Liver (tissue), 9 donors: ENCODE data around the gene TFF3. TPM values are rescaled to one million over a fixed set of nuclear protein-coding genes. Genes with fewer than 3 reads are reported as not detected.

Experiments
- DNase-seq: peaks from one replicate; pipeline ENCODE4 v3.0.0-alpha.2; 2017; ENCODE audit warnings: low spot score
- H3K27ac ChIP-seq, 2 donors: one replicate each; pipeline ENCODE4 v1.7.0; 2013; ENCODE audit warnings: inconsistent platforms in 2 of 2, low read length in 2 of 2, control low read depth in 1 of 2, low read depth in 1 of 2, mild to moderate bottlenecking in 1 of 2
- H3K27me3 ChIP-seq, 4 donors: one replicate each; pipeline versions ENCODE4 v1.6.1 to v1.7.0; 2013; ENCODE audit warnings: low read length in 3 of 4, inconsistent platforms in 1 of 4, mild to moderate bottlenecking in 1 of 4, moderate library complexity in 1 of 4; ENCODE audit not compliant: control insufficient read depth in 4 of 4, insufficient read depth in 4 of 4
- H3K36me3 ChIP-seq, 4 donors: one replicate each; pipeline versions ENCODE4 v1.6.1 to v1.7.0; 2013; ENCODE audit warnings: low read length in 3 of 4, mild to moderate bottlenecking in 3 of 4, low read depth in 1 of 4, moderate library complexity in 1 of 4; ENCODE audit not compliant: control insufficient read depth in 4 of 4, insufficient read depth in 3 of 4
- H3K4me1 ChIP-seq, 4 donors: one replicate each; pipeline versions ENCODE4 v1.6.1 to v1.7.0; 2013; ENCODE audit warnings: low read length in 3 of 4, mild to moderate bottlenecking in 3 of 4, moderate library complexity in 1 of 4; ENCODE audit not compliant: control insufficient read depth in 4 of 4, insufficient read depth in 4 of 4
- H3K4me3 ChIP-seq, 3 donors: one replicate each; pipeline versions ENCODE4 v1.6.1 to v1.7.0; 2013; ENCODE audit warnings: low read length in 3 of 3, control low read depth in 1 of 3, low read depth in 1 of 3, mild to moderate bottlenecking in 1 of 3
- H3K9ac ChIP-seq, 2 donors: one replicate each; pipeline ENCODE4 v1.7.0; 2013; ENCODE audit warnings: low read length in 2 of 2, mild to moderate bottlenecking in 2 of 2, moderate library complexity in 2 of 2, control low read depth in 1 of 2, low read depth in 1 of 2
- H3K9me3 ChIP-seq, 4 donors: one replicate each; pipeline versions ENCODE4 v1.6.1 to v1.7.0; 2013; ENCODE audit warnings: low read length in 3 of 4; ENCODE audit not compliant: control insufficient read depth in 4 of 4
- EGR1 ChIP-seq, 2 donors: IDR thresholded peaks; 2 replicates each; pipeline ENCODE4 v1.6.1; 2016 to 2018; ENCODE audit warnings: antibody characterized with exemption in 2 of 2, low read depth in 2 of 2
- FOXA1 ChIP-seq: IDR thresholded peaks from 2 replicates; pipeline ENCODE4 v1.6.1; 2016; ENCODE audit warnings: antibody characterized with exemption
- GABPA ChIP-seq, 2 donors: IDR thresholded peaks in 1 of 2; conservative IDR thresholded peaks in 1 of 2; 2 replicates each; pipeline ENCODE4 v1.6.1; 2016; ENCODE audit warnings: antibody characterized with exemption in 2 of 2, mild to moderate bottlenecking in 1 of 2, moderate library complexity in 1 of 2
- HNF4A ChIP-seq, 2 donors: conservative IDR thresholded peaks; 2 replicates each; pipeline ENCODE4 v1.6.1; 2016; ENCODE audit warnings: antibody characterized with exemption in 2 of 2, mild to moderate bottlenecking in 2 of 2
- HNF4G ChIP-seq: IDR thresholded peaks from 2 replicates; pipeline ENCODE4 v1.6.1; 2016; ENCODE audit warnings: antibody characterized with exemption
- JUND ChIP-seq, 2 donors: IDR thresholded peaks; 2 replicates each; pipeline ENCODE4 v1.6.1; 2016; ENCODE audit warnings: antibody characterized with exemption in 2 of 2
- NR2F2 ChIP-seq: IDR thresholded peaks from 2 replicates; pipeline ENCODE4 v1.6.1; 2016; ENCODE audit warnings: antibody characterized with exemption
- RAD21 ChIP-seq, 2 donors: IDR thresholded peaks; 2 replicates each; pipeline ENCODE4 v1.6.1; 2016; ENCODE audit warnings: antibody characterized with exemption in 2 of 2, mild to moderate bottlenecking in 2 of 2
- RXRA ChIP-seq, 2 donors: IDR thresholded peaks; 2 replicates each; pipeline ENCODE4 v1.6.1; 2017 to 2018; ENCODE audit warnings: antibody characterized with exemption in 2 of 2, mild to moderate bottlenecking in 1 of 2
- SP1 ChIP-seq: IDR thresholded peaks from 2 replicates; pipeline ENCODE4 v1.6.1; 2018; ENCODE audit warnings: antibody characterized with exemption, mild to moderate bottlenecking
- TAF1 ChIP-seq: conservative IDR thresholded peaks from 2 replicates; pipeline ENCODE4 v1.6.1; 2016; ENCODE audit warnings: antibody characterized with exemption, mild to moderate bottlenecking
- YY1 ChIP-seq: IDR thresholded peaks from 2 replicates; pipeline ENCODE4 v1.6.1; 2016; ENCODE audit warnings: antibody characterized with exemption, mild to moderate bottlenecking
- WGBS: extraction: QIAGEN DNeasy Blood & Tissue Kit; methylation state at CpG from one replicate; pipeline ENCODE4 v1.1.7; 2013; 5-methylcytosine and 5-hydroxymethylcytosine counted together
- polyA plus RNA-seq, 2 donors: library from polyadenylated mRNA; stranded (reverse) in 1 of 2; unstranded in 1 of 2; fragments of 200-250 nt in 1 of 2; fragments of >200 nt in 1 of 2; fragmentation: Nextera tagmentation in 1 of 2; extraction: Ambion mirVana in 1 of 2; gene quantifications; one replicate each; pipeline versions ENCODE4 v1.2.1 to v1.2.3, GENCODE V29; 2013 to 2015
- total RNA-seq, 2 donors: library from RNA; depleted of rRNA; stranded (reverse); fragments of >200 nt; gene quantifications; one replicate each; pipeline ENCODE4 v1.2.3, GENCODE V29; 2014
- TF ChIP-seq, protein P1 (sequence below): IDR thresholded peaks from 2 replicates; pipeline ENCODE4 v1.6.1; 2016; ENCODE audit warnings: antibody characterized with exemption
- TF ChIP-seq, protein P2 (sequence below): fragments of 150-350 bp; IDR thresholded peaks from 2 replicates; pipeline ENCODE4 v1.5.1; 2017; ENCODE audit warnings: improper control_type of control experiment, low read depth, low read length; ENCODE audit not compliant: missing input control
- TF ChIP-seq, protein P3 (sequence below): IDR thresholded peaks from 2 replicates; pipeline ENCODE4 v1.6.1; 2016; ENCODE audit warnings: antibody characterized with exemption
- TF ChIP-seq, protein P4 (sequence below): IDR thresholded peaks from 2 replicates; pipeline ENCODE4 v1.6.1; 2016; ENCODE audit warnings: antibody characterized with exemption
- TF ChIP-seq, protein P5 (sequence below): IDR thresholded peaks from 2 replicates; pipeline ENCODE4 v1.6.1; 2016; ENCODE audit warnings: antibody characterized with exemption, mild to moderate bottlenecking
- donor health status: healthy.
- donor health status: healthy.
- donor health status: healthy.
- donor health status: healthy.
- donor health status: healthy.

The TFF3 gene
- total and polyA plus RNA-seq, 4 donors: 0.09 to 4.1 (median 1.5) TPM

DNA sequence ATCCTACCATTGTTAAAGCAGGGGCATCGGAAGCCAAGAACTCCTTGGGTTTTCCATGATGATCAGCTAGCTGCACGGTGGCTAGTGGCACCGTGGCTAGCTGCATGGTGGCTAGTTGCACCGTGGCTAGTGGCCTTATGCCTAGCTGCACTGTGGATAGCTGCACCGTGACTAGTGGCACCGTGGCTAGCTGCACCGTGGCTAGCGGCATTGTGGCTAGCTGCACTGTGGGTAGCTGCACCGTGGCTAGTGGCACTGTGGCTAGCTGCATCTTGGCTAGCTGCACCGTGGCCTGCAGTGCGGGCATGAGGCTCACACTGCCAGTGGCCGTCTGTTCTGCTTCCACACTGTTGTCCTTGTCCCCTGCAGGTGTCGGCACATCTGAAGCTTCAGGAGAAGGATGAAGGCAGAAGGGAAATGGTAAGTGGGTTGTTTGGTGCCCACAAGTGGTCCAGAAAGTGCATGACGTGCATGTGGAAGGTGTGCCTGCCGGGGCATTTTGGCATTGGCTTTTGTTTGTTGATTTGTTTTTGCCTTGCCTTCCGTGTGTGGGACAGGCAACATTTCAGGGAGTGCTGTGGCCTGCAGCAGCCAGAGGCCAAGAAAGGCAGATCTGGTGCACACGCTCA, 38.6 kb downstream of the TFF3 start:
- Histone ChIP-seq H3K27ac (no peak overlapping the region), H3K9ac (no peak overlapping the region), H3K9me3 (no peaks in the 10 kb centered on the region), H3K27me3 (no peaks in the 10 kb centered on the region), H3K36me3 (no peaks in the 10 kb centered on the region), H3K4me3 (no peak overlapping the region), H3K4me1 (peaks cover 1 to 11% (median 6%) of the 10 kb centered on the region in 4 donors)
- TF ChIP-seq NR2F2 (no peak), RAD21 (IDR thresholded peaks at IDR 0.05) (no peak), GABPA (IDR thresholded peaks at IDR 0.05 in 1 of 2, conservative IDR thresholded peaks at IDR 0.05 in 1 of 2) (no peak), HNF4A (conservative IDR thresholded peaks at IDR 0.05) (no peak), JUND (IDR thresholded peaks at IDR 0.05) (no peak), SP1 (no peak), RXRA (IDR thresholded peaks at IDR 0.05) (no peak), FOXA1 (no peak), EGR1 (IDR thresholded peaks at IDR 0.05; ENCODE audit: low read depth in 2 of 2) (no peak), HNF4G (no peak), TAF1 (no peak), YY1 (no peak)
- TF ChIP-seq, protein P1, sequence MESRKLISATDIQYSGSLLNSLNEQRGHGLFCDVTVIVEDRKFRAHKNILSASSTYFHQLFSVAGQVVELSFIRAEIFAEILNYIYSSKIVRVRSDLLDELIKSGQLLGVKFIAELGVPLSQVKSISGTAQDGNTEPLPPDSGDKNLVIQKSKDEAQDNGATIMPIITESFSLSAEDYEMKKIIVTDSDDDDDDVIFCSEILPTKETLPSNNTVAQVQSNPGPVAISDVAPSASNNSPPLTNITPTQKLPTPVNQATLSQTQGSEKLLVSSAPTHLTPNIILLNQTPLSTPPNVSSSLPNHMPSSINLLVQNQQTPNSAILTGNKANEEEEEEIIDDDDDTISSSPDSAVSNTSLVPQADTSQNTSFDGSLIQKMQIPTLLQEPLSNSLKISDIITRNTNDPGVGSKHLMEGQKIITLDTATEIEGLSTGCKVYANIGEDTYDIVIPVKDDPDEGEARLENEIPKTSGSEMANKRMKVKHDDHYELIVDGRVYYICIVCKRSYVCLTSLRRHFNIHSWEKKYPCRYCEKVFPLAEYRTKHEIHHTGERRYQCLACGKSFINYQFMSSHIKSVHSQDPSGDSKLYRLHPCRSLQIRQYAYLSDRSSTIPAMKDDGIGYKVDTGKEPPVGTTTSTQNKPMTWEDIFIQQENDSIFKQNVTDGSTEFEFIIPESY: no peak
- TF ChIP-seq, protein P2, sequence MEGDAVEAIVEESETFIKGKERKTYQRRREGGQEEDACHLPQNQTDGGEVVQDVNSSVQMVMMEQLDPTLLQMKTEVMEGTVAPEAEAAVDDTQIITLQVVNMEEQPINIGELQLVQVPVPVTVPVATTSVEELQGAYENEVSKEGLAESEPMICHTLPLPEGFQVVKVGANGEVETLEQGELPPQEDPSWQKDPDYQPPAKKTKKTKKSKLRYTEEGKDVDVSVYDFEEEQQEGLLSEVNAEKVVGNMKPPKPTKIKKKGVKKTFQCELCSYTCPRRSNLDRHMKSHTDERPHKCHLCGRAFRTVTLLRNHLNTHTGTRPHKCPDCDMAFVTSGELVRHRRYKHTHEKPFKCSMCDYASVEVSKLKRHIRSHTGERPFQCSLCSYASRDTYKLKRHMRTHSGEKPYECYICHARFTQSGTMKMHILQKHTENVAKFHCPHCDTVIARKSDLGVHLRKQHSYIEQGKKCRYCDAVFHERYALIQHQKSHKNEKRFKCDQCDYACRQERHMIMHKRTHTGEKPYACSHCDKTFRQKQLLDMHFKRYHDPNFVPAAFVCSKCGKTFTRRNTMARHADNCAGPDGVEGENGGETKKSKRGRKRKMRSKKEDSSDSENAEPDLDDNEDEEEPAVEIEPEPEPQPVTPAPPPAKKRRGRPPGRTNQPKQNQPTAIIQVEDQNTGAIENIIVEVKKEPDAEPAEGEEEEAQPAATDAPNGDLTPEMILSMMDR: no peak
- TF ChIP-seq, protein P3, sequence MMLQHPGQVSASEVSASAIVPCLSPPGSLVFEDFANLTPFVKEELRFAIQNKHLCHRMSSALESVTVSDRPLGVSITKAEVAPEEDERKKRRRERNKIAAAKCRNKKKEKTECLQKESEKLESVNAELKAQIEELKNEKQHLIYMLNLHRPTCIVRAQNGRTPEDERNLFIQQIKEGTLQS: no peak
- TF ChIP-seq, protein P4, sequence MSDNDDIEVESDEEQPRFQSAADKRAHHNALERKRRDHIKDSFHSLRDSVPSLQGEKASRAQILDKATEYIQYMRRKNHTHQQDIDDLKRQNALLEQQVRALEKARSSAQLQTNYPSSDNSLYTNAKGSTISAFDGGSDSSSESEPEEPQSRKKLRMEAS: no peak
- TF ChIP-seq, protein P5, sequence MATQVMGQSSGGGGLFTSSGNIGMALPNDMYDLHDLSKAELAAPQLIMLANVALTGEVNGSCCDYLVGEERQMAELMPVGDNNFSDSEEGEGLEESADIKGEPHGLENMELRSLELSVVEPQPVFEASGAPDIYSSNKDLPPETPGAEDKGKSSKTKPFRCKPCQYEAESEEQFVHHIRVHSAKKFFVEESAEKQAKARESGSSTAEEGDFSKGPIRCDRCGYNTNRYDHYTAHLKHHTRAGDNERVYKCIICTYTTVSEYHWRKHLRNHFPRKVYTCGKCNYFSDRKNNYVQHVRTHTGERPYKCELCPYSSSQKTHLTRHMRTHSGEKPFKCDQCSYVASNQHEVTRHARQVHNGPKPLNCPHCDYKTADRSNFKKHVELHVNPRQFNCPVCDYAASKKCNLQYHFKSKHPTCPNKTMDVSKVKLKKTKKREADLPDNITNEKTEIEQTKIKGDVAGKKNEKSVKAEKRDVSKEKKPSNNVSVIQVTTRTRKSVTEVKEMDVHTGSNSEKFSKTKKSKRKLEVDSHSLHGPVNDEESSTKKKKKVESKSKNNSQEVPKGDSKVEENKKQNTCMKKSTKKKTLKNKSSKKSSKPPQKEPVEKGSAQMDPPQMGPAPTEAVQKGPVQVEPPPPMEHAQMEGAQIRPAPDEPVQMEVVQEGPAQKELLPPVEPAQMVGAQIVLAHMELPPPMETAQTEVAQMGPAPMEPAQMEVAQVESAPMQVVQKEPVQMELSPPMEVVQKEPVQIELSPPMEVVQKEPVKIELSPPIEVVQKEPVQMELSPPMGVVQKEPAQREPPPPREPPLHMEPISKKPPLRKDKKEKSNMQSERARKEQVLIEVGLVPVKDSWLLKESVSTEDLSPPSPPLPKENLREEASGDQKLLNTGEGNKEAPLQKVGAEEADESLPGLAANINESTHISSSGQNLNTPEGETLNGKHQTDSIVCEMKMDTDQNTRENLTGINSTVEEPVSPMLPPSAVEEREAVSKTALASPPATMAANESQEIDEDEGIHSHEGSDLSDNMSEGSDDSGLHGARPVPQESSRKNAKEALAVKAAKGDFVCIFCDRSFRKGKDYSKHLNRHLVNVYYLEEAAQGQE: no peak
- 94% methylated on average over 17 of the region's 17 CpGs for WGBS
- no peak for DNase-seq
